Stimulated activated naive B cell treated with anti-CD40 and anti-IgM and Interleukin-4, amounts not matched to agents 10 μg/mL and 1 μg/mL and 100 μg/mL, for 72 hours (primary cell): ENCODE data around the gene DGKZ.
"Not testable (repeated sequence)": the region's sequence is repeated elsewhere in the genome, so short reads cannot be mapped to it uniquely, and the experiment has no call there.

Experiments used
- ATAC-seq, 2 donors: fragments of 150-1000 bp; cut with Tn5 transposase; replicated peaks; 2 replicates each; pipeline ENCODE4 v1.10.0; 2021; ENCODE audit warnings: moderate library complexity in 1 of 2
- DNase-seq: peaks from one replicate; pipeline ENCODE4 v3.0.0; 2021
- H3K27ac Mint-ChIP-seq: one replicate; pipeline ENCODE4 v1.8.0; 2022; ENCODE audit warnings: mild to moderate bottlenecking, mixed read lengths
- H3K27me3 Mint-ChIP-seq, 2 donors: one replicate each; pipeline ENCODE4 v1.8.0; 2022; ENCODE audit warnings: mixed read lengths in 2 of 2
- H3K36me3 Mint-ChIP-seq, 2 donors: one replicate each; pipeline ENCODE4 v1.8.0; 2022; ENCODE audit warnings: mixed read lengths in 2 of 2, mild to moderate bottlenecking in 1 of 2
- H3K4me1 Mint-ChIP-seq, 2 donors: one replicate each; pipeline ENCODE4 v1.8.0; 2022; ENCODE audit warnings: mixed read lengths in 2 of 2, mild to moderate bottlenecking in 1 of 2
- H3K4me3 Mint-ChIP-seq, 2 donors: one replicate each; pipeline ENCODE4 v1.8.0; 2022; ENCODE audit warnings: mild to moderate bottlenecking in 2 of 2, mixed read lengths in 2 of 2, moderate library complexity in 1 of 2
- H3K9me3 Mint-ChIP-seq, 2 donors: one replicate each; pipeline ENCODE4 v1.8.0; 2022; ENCODE audit warnings: mixed read lengths in 2 of 2, mild to moderate bottlenecking in 1 of 2

The DGKZ gene

GRCh38 chr11:46362156-46363030, 15.1 kb downstream of the DGKZ start:
- Mint-ChIP-seq H3K4me1 (peaks cover 25 to 40% of the 10 kb centered on the region in 2 donors), H3K4me3 (peak overlapping the region; percentile 74 to 84), H3K27me3 (no peaks in the 10 kb centered on the region), H3K27ac (peak overlapping the region; percentile 14), H3K9me3 (no peaks in the 10 kb centered on the region), H3K36me3 (peaks cover 1 to 3% of the 10 kb centered on the region in 2 donors)
- ATAC-seq: peak; percentile 16 to 26
- DNase-seq: no peak

DNA sequence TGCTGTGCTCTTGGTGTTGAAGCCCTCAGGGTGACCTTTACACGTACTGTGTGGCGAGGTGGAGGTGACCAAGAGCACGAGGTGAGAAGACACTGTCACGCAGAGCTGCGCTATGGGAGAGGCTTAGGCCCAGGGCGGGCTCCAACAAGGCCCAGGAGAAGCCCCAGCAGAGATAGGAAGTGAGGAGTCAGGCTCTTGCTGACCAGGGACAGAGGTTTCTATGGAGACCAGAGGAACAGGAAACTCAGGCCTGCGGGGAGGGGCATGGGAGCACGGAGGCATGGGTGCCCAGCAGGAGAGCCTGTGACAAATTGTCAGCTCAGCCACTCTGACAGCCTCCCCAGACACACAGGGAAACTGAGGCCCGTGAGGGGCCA, 15.8 kb downstream of the DGKZ start:
- H3K9me3 Mint-ChIP-seq: no peaks in the 10 kb centered on the region
- H3K27me3 Mint-ChIP-seq: no peaks in the 10 kb centered on the region
- H3K27ac Mint-ChIP-seq: no peak overlapping the region
- H3K4me1 Mint-ChIP-seq: peaks cover 21 to 36% of the 10 kb centered on the region in 2 donors
- ATAC-seq (no peak), DNase-seq (no peak)
- peaks cover 3% of the 10 kb centered on the region in 2 donors for H3K36me3 Mint-ChIP-seq
- no peak overlapping the region for H3K4me3 Mint-ChIP-seq

GRCh38 chr11:46363455-46364005, 16.3 kb downstream of the DGKZ start:
- peaks cover 7% of the 10 kb centered on the region in 2 donors for H3K36me3 Mint-ChIP-seq
- no peaks in the 10 kb centered on the region for H3K27me3 Mint-ChIP-seq
- peaks cover 21 to 38% of the 10 kb centered on the region in 2 donors for H3K4me1 Mint-ChIP-seq
- DNase-seq (no peak), ATAC-seq (no peak)
- H3K4me3 Mint-ChIP-seq: no peak overlapping the region
- H3K9me3 Mint-ChIP-seq: no peaks in the 10 kb centered on the region
- H3K27ac Mint-ChIP-seq: no peak overlapping the region

DNA sequence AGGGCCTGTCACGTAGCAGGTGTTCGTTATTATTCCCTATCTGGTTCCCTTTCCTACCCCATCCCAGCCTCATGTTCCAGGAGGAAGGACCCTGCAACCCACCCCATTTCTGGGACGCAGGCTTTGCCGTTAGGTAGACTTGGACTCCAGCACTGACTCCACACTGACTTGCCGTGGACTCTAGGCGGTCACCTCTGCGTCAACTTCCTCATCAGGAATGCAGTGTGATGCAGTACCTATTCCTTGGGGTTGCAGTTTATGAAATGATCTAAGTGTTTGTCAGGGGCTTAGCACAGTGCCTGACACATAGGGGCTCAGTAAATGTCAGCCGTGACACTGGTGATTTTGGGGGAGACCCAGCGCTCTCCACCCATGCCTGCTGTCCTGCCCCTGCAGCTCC, 16.8 kb downstream of the DGKZ start:
- H3K4me3 Mint-ChIP-seq: no peak overlapping the region
- ATAC-seq (no peak), DNase-seq (no peak)

DNA sequence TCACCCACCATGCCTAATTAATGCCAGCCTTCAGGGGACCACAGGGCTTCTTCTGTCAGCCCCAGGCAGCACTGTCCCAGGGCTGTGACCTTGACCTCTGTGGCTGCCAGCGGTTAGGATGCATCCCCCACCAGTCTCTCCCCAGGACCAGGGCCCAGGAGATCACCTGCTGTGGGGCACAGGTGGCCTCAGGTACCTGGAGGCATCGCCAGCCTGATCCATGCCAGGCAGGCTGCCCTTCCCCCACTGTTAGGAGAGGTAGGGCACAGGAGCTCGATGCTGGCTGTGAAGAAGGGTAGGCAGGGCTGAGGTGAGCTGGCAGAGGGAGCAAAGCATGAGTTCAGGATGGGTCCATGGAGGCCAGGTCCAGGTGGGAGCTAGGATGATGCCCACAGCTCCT, 17.5 kb downstream of the DGKZ start:
- H3K4me1 Mint-ChIP-seq: peaks cover 26 to 45% of the 10 kb centered on the region in 2 donors
- no peaks in the 10 kb centered on the region for H3K27me3 Mint-ChIP-seq
- H3K9me3 Mint-ChIP-seq: no peaks in the 10 kb centered on the region
- no peak for ATAC-seq
- no peak for DNase-seq
- H3K36me3 Mint-ChIP-seq: peaks cover 14 to 18% of the 10 kb centered on the region in 2 donors
- no peak overlapping the region for H3K4me3 Mint-ChIP-seq
- no peak overlapping the region for H3K27ac Mint-ChIP-seq

More for the DNA sequence above, 16.8 kb downstream of the DGKZ start:
- no peaks in the 10 kb centered on the region for H3K9me3 Mint-ChIP-seq
- H3K27me3 Mint-ChIP-seq: no peaks in the 10 kb centered on the region
- no peak overlapping the region for H3K27ac Mint-ChIP-seq
- peaks cover 23 to 43% of the 10 kb centered on the region in 2 donors for H3K4me1 Mint-ChIP-seq
- H3K36me3 Mint-ChIP-seq: peaks cover 10 to 12% of the 10 kb centered on the region in 2 donors

GRCh38 chr11:46366260-46366659, 19.0 kb downstream of the DGKZ start:
- DNase-seq (no peak), ATAC-seq (no peak)
- Mint-ChIP-seq H3K27me3 (no peaks in the 10 kb centered on the region), H3K36me3 (peaks cover 22 to 23% of the 10 kb centered on the region in 2 donors), H3K27ac (no peak overlapping the region), H3K4me3 (no peak overlapping the region), H3K4me1 (peaks cover 20 to 36% of the 10 kb centered on the region in 2 donors), H3K9me3 (no peaks in the 10 kb centered on the region)

DNA sequence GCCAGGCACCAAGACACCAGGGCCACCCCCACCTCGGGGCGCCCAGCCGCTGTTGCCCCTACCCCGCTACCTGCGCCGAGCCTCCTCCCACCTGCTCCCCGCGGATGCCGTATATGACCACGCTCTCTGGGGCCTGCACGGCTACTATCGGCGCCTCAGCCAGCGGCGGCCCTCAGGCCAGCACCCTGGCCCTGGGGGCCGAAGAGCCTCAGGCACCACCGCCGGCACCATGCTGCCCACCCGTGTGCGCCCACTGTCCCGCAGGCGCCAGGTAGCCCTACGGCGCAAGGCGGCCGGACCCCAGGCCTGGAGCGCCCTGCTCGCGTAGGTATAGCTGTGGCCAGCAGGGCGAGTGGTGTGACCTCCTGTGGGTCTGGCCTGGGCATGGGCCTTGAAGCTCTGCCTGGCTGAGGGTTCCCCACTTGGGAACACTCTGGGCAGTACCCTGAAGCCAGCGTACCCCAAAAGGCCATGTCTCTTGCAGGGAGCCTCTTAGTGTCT, 19.4 kb downstream of the DGKZ start:
- no peak overlapping the region for H3K4me3 Mint-ChIP-seq
- peaks cover 22 to 23% of the 10 kb centered on the region in 2 donors for H3K36me3 Mint-ChIP-seq

GRCh38 chr11:46367244-46367915, 20.1 kb downstream of the DGKZ start:
- H3K27me3 Mint-ChIP-seq: no peaks in the 10 kb centered on the region
- ATAC-seq (peak; percentile 84 to 89), DNase-seq (peak; percentile 43)
- peaks cover 23 to 25% of the 10 kb centered on the region in 2 donors for H3K36me3 Mint-ChIP-seq
- H3K4me3 Mint-ChIP-seq: no peak overlapping the region
- H3K27ac Mint-ChIP-seq: no peak overlapping the region
- no peaks in the 10 kb centered on the region for H3K9me3 Mint-ChIP-seq
- H3K4me1 Mint-ChIP-seq: peaks cover 13 to 25% of the 10 kb centered on the region in 2 donors

More for the DNA sequence above, 19.4 kb downstream of the DGKZ start:
- Mint-ChIP-seq H3K27me3 (no peaks in the 10 kb centered on the region), H3K9me3 (no peaks in the 10 kb centered on the region), H3K4me1 (peaks cover 17 to 31% of the 10 kb centered on the region in 2 donors), H3K27ac (no peak overlapping the region)
- no peak for ATAC-seq
- DNase-seq: no peak

DNA sequence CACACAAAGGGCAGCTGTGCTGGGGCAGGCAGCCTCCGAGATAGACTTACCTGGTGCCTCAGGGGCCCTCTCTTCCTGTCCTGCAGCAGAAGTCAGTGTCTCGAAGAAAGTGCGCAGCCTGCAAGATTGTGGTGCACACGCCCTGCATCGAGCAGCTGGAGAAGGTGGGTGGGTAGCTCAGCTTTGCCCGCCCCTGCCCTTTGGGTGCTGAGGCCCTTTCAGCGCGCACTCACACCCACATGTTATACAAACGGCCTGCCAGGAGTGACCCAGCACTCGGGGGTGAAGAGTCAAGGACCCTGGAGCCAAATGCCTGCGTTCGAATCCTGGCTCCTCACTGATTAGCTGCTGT, 20.6 kb downstream of the DGKZ start:
- no peaks in the 10 kb centered on the region for H3K27me3 Mint-ChIP-seq
- H3K27ac Mint-ChIP-seq: no peak overlapping the region
- no peak for DNase-seq
- H3K4me1 Mint-ChIP-seq: peaks cover 11 to 20% of the 10 kb centered on the region in 2 donors
- H3K36me3 Mint-ChIP-seq: peaks cover 23 to 30% of the 10 kb centered on the region in 2 donors
- H3K4me3 Mint-ChIP-seq: no peak overlapping the region
- no peaks in the 10 kb centered on the region for H3K9me3 Mint-ChIP-seq
- peak in 1 of 2 donors; percentile 4 for ATAC-seq

DNA sequence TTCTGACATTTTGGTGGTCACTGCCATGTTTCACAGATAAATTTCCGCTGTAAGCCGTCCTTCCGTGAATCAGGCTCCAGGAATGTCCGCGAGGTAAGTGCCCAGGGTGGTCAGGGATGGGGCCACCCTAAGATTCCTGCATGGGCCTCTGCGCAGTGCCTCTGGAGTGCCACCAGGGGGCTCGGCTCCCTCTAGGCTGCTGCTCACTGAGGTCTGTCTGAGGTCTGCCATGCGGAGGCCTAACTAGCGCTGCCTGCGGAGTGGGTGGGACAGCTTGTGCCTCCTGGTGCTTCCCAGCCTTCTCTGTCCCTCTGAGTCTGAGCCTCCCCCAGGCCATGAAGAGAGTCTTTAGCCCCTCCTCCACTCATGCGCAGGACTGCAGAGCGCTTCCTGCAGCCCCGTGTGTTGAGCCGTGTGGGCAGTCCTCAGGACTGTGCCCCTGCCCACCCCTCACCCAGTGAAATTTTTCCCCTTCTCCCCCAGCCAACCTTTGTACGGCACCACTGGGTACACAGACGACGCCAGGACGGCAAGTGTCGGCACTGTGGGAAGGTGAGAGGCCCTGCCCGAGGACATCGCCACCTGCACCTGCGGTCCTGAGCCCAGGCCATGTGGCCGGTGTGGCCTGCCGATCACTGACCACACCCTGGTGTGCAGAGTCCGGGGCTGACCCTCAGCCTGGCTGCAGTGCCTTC, 22.3 kb downstream of the DGKZ start:
- H3K4me1 Mint-ChIP-seq: peaks cover 9 to 16% of the 10 kb centered on the region in 2 donors
- peaks cover 28 to 35% of the 10 kb centered on the region in 2 donors for H3K36me3 Mint-ChIP-seq
- ATAC-seq: peak; percentile 73 to 81
- no peak overlapping the region for H3K27ac Mint-ChIP-seq
- H3K27me3 Mint-ChIP-seq: no peaks in the 10 kb centered on the region
- DNase-seq: no peak
- H3K4me3 Mint-ChIP-seq: no peak overlapping the region
- H3K9me3 Mint-ChIP-seq: no peaks in the 10 kb centered on the region

DNA sequence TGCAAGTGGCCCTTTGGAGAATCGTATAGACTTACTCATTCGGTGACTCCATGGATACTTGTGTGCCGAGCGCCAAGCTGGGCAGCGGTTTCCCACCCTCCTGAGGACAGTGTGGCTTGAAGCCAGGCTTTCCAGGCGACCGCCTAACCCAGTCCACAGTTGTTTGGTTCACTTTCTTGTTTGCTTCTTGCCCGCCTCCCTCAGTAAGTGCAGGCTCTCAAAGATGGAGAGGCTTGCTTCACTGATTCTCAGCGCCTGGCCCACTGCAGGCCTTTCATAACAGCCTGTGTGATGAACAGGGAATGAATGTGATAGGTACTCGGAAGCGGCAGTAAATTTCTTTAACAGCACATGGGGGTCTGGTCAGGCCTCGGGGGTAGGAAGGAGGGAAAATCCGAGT, 23.0 kb downstream of the DGKZ start:
- Mint-ChIP-seq H3K4me1 (peaks cover 9 to 16% of the 10 kb centered on the region in 2 donors), H3K9me3 (no peaks in the 10 kb centered on the region), H3K27ac (no peak overlapping the region), H3K4me3 (no peak overlapping the region), H3K36me3 (peaks cover 31 to 41% of the 10 kb centered on the region in 2 donors), H3K27me3 (no peaks in the 10 kb centered on the region)
- no peak for ATAC-seq
- no peak for DNase-seq

- H3K9me3 Mint-ChIP-seq, H3K27me3 Mint-ChIP-seq, H3K4me3 Mint-ChIP-seq, ATAC-seq, H3K27ac Mint-ChIP-seq, DNase-seq: not testable (repeated sequence)
- peaks cover 38 to 44% of the 10 kb centered on the region in 2 donors for H3K36me3 Mint-ChIP-seq
- peaks cover 9 to 16% of the 10 kb centered on the region in 2 donors for H3K4me1 Mint-ChIP-seq
Measured at GRCh38 chr11:46371262-46371661, 24.0 kb downstream of the DGKZ start.

GRCh38 chr11:46372086-46372485, 24.8 kb downstream of the DGKZ start:
- H3K4me3 Mint-ChIP-seq: no peak overlapping the region
- H3K27ac Mint-ChIP-seq: no peak overlapping the region
- ATAC-seq: no peak
- no peaks in the 10 kb centered on the region for H3K27me3 Mint-ChIP-seq
- H3K9me3 Mint-ChIP-seq: no peaks in the 10 kb centered on the region
- H3K4me1 Mint-ChIP-seq: peaks cover 8 to 14% of the 10 kb centered on the region in 2 donors
- H3K36me3 Mint-ChIP-seq: peaks cover 44 to 51% of the 10 kb centered on the region in 2 donors
- DNase-seq: no peak

DNA sequence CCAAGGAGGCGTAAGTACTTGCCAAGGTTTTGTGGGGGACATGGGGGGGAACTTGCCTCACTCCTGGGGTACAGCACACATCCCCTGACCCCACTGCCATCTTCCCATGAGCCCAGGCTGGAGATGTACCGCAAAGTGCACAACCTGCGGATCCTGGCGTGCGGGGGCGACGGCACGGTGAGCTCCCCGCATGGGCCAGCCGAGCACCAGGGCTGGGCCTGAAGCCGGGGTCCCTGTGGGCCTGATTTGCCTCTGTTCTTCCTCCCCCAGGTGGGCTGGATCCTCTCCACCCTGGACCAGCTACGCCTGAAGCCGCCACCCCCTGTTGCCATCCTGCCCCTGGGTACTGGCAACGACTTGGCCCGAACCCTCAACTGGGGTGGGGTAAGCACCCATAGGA, 25.2 kb downstream of the DGKZ start:
- not testable (repeated sequence) for H3K27ac Mint-ChIP-seq, H3K4me3 Mint-ChIP-seq, H3K27me3 Mint-ChIP-seq, DNase-seq, H3K4me1 Mint-ChIP-seq, ATAC-seq, H3K9me3 Mint-ChIP-seq
- H3K36me3 Mint-ChIP-seq: peaks cover 47 to 52% of the 10 kb centered on the region in 2 donors
